Loucy (cell line): ENCODE data around the gene JPH3.

ENCODE experiments used
- EZH2phosphoT487 ChIP-seq: fragments of 200-600 bp; IDR thresholded peaks from 2 replicates; pipeline ENCODE4 v1.6.1; 2018; ENCODE audit warnings: antibody characterized with exemption, mild to moderate bottlenecking, moderate library complexity, borderline replicate concordance
- TF ChIP-seq, protein P1 (sequence below): fragments of 200-600 bp; sonication (generic); conservative IDR thresholded peaks from 2 replicates; pipeline ENCODE4 v1.5.1; 2014; ENCODE audit warnings: mild to moderate bottlenecking, antibody characterized with exemption, low read length

- TF ChIP-seq, protein P1, sequence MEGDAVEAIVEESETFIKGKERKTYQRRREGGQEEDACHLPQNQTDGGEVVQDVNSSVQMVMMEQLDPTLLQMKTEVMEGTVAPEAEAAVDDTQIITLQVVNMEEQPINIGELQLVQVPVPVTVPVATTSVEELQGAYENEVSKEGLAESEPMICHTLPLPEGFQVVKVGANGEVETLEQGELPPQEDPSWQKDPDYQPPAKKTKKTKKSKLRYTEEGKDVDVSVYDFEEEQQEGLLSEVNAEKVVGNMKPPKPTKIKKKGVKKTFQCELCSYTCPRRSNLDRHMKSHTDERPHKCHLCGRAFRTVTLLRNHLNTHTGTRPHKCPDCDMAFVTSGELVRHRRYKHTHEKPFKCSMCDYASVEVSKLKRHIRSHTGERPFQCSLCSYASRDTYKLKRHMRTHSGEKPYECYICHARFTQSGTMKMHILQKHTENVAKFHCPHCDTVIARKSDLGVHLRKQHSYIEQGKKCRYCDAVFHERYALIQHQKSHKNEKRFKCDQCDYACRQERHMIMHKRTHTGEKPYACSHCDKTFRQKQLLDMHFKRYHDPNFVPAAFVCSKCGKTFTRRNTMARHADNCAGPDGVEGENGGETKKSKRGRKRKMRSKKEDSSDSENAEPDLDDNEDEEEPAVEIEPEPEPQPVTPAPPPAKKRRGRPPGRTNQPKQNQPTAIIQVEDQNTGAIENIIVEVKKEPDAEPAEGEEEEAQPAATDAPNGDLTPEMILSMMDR: no peak
- no peak for TF ChIP-seq EZH2phosphoT487
These were observed 17.3 kb downstream of the JPH3 start for GRCh38 chr16:87619360-87620200.
